Measurements from ENCODE around the gene INSR. TPM values are rescaled to one million over a fixed set of nuclear protein-coding genes. Genes with fewer than 3 reads are reported as not detected.

Gene INSR
- total RNA-seq, 1 donor from 2014 or later = 75.5 TPM

Other genes starting within 250 kb of the INSR start
- not detected for gene MBD3L2, start 245.1 kb downstream of the INSR start, total RNA-seq
- not detected for gene MBD3L3, start 235.7 kb downstream of the INSR start, total RNA-seq
- 6.2 TPM for gene ZNF557, start 224.7 kb downstream of the INSR start, total RNA-seq
- 18.4 TPM for gene ARHGEF18, start 54.5 kb upstream of the INSR start, total RNA-seq
- gene PEX11G, start 194.6 kb upstream of the INSR start, total RNA-seq = 3.5 TPM
- gene ZNF358, start 221.7 kb upstream of the INSR start, total RNA-seq = 59.1 TPM
- 55.5 TPM for gene MCOLN1, start 228.2 kb upstream of the INSR start, total RNA-seq
- 84.8 TPM for gene PNPLA6, start 241.3 kb upstream of the INSR start, total RNA-seq